ENCODE measurements around the gene RBM44.
"Not testable (repeated sequence)": the region's sequence is repeated elsewhere in the genome, so short reads cannot be mapped to it uniquely, and the experiment has no call there.

The RBM44 gene

DNA sequence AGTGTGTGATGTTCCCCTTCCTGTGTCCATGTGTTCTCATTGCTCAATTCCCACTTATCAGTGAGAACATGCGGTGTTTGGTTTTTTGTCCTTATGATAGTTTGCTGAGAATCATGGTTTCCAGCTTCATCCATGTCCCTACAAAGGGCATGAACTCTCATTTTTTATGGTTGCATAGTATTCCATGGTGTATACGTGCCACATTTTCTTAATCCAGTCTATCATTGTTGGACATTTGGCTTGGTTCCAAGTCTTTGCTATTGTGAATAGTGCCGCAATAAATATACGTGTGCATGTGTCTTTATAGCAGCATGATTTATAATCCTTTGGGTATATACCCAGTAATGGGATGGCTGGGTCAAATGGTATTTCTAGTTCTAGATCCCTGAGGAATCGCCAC, 14.9 kb upstream of the RBM44 start:
- DNase-seq, result not testable (repeated sequence)

DNA sequence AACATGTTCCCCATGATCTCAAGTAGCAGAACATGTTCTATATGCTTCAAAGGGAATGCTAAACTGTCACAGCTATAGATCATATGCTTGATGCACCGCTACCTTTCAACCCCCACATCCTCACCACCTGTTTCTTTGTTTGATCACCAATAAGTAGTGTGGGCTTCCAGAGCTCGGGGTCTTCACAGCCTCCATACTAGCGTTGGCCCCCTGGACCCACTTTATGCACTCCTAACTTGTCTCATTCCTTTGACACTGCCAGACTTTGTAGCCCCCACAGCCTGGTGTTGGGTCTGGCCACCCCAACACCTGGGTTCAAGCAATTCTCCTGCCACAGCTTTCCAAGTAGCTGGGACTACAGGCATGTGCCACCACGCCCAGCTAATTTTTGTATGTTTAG, 11.6 kb upstream of the RBM44 start:
- no peak for DNase-seq

GRCh38 chr2:237790353-237790752, 8.2 kb upstream of the RBM44 start:
- no peak for DNase-seq

GRCh38 chr2:237791977-237792727, 6.4 kb upstream of the RBM44 start:
- DNase-seq, result no peak

GRCh38 chr2:237797253-237797652, 1.3 kb upstream of the RBM44 start:
- DNase-seq, result no peak

DNA sequence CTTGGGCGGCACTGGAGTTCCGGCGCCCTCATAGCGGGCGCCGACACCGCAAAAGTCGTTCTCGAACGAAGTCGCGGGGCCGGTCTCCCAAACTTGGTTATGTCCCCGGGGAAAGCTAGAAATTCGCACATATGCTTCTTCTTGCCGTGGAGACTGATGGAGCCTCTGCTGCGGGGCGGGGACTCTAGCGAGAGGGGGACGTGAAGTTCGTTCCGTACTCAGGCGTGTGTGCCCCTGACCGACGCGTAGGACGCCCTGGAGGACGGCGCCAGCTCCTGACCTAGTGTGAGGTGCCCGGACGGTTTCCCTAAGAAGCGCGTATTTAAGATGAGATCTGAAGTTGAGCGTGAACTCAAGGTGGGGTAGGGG, 465 bp downstream of the RBM44 start:
- DNase-seq, result no peak

GRCh38 chr2:237801466-237801865, 2.9 kb downstream of the RBM44 start:
- no peak for DNase-seq

DNA sequence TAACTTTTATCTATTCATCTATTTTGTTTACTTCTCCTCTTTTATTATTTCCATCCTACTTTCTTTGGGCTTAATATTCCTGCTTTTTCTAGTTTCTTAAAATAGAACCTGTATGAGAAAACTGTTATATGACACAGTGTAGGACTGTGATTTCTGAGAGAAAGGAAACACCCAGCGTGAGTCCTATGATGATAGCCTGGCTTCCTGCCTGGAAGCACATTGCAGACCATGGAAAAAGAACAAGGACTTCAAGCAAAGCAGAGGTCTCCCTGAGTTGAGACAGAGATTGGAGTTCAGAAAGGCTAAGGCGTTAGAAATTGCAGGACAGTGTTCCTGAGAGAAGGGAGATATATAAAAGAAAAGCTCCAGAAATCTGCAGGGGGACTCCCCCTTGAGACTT, 7.8 kb downstream of the RBM44 start:
- DNase-seq, result no peak

DNA sequence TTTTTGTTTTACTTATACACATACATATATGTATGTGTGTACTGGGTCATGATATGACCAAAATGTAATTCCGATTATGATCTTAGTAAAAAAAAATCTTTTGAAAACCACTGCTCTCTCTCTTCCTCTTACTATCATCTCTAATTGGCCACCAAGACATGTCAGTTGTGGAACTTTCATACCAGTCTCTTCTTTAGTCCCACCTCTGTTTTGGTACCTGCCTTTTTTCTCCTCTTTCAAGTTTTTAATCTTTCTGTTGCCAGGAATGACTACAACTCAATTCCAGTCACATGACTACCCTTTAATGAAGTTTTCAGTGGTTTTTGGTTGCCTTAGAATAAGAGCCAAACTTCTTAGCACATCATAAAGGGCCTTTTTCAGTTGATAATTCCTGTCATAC, 17.1 kb downstream of the RBM44 start:
- DNase-seq, result no peak

- DNase-seq, result no peak
Measured at GRCh38 chr2:237816531-237816930, 18.0 kb downstream of the RBM44 start.

- DNase-seq, result no peak
Measured at GRCh38 chr2:237818066-237818473, 19.5 kb downstream of the RBM44 start.

DNA sequence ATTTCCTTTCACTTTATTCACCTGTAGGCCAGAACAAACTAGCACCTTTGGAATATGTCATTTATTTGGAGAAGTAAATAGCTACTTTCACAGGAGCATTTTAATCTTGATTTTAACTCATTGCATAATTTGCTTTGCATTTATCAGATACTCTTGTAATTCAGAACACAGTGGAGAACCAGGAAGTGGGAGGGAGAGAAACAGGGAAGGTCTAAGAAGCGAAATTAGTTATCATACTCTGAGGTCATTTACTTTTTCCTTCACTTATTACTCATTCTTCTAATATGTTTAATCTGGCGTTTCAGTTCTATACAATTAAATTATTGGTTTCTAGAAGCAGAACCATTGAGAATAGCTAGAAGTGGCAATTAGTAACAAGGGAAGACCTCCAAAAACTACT, 20.7 kb downstream of the RBM44 start:
- DNase-seq, result no peak

DNA sequence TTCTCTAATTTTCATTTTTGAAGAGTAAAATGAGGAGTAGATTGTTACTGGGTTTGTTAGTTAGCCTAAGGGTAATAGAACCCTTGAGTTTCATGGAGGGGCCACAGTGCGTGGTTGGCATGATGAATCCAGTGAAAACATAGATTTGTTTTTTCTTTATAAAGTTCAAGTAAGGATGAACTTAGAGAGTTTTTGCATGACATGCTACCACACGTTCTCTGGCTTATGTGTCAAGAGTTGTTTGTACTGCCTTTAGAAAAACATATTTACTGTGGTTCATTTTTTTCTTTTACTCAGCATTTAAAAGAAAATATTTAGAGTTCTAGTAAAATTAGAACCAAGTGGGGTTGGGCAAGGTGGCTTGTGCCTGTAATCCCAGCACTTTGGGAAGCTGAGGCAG, 21.8 kb downstream of the RBM44 start:
- no peak for DNase-seq

DNA sequence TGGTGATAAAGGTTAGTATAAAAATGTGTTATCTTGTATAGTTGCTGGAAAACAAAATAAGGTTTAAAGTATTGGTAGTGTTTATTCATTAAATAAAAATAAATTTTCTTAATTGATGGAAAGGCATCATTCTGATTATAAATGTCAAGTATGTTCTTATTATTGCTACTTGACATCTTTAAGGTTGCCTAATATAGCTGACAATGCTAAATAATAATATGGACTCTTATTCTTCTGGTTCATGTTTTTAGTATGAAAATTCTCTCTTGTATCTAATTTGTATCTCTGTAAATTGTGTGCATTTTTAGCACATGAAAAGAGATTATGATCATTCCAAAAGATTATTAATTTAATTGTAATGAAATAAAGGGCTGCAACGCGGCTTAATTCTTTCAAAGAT, 25.0 kb downstream of the RBM44 start:
- DNase-seq, result no peak

- DNase-seq, result no peak
Measured at GRCh38 chr2:237824085-237824484, 25.5 kb downstream of the RBM44 start.

DNA sequence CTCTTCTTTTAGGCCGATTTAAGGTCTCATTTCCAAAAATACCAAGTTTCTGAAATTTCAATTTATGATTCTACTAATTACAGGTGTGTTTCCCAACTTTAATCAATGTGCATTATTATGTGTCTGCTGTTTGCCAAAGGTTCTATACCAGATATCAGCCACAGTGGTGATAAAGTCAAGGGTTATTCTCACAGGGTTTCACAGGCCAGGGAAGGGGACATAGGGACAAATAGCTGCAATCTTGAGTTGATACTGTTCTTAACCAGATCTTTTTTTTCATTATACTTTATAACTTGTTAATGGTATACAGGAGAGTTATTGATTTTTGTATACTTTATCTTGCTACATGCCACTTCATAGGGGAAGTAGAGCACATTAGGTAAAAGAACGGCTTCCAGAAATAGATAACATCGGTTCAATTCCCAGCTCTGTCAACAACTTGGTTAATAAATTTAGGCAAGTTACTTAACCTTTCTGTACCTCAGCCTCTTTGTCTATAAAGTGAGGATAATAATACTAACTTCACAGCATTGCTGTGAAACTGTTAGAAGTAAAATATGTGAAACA, 28.9 kb downstream of the RBM44 start:
- no peak for DNase-seq

- DNase-seq, result peak; percentile 48
Measured at GRCh38 chr2:237830522-237830921, 31.9 kb downstream of the RBM44 start.

- no peak for DNase-seq
Measured at GRCh38 chr2:237833546-237833945, 35.0 kb downstream of the RBM44 start.

GRCh38 chr2:237835372-237835771, 36.8 kb downstream of the RBM44 start:
- no peak for DNase-seq

GRCh38 chr2:237841051-237841450, 42.5 kb downstream of the RBM44 start:
- no peak for DNase-seq

DNA sequence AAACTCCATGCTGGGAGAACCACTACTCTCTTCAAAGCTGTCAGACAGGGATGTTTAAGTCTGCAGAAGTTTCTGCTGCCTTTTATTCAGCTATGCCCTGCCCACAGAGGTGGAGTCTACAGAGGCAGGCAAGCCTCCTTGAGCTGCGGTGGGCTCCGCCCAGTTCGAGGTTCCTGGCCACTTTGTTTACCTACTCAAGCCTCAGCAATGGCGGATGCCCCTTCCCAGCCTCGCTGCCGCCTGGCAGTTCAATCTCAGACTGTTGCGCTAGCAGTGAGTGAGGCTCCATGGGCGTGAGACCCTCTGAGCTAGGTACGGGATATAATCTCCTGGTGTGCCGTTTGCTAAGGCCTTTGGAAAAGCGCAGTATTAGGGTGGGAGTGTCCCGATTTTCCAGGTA, 50.4 kb downstream of the RBM44 start:
- not testable (repeated sequence) for DNase-seq

DNA sequence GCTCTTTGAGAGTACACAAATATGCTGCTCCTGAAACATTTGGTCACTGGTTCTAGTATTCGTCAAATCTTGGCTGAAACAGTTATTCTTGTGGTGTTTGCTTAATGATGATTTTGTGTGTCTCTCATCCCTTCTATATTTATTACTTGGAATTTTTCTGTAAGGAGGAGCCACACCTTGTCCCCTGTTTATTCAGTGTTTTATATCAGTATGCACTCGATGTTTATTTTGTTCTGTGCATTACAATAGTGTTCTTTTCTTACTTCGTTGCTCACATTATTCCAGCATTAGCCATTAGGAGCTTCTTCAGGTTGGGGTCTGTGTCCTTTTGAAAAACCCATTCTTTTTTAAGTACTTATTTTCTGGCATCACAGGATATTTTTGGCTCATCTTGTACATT, 55.7 kb downstream of the RBM44 start:
- DNase-seq, result no peak

DNA sequence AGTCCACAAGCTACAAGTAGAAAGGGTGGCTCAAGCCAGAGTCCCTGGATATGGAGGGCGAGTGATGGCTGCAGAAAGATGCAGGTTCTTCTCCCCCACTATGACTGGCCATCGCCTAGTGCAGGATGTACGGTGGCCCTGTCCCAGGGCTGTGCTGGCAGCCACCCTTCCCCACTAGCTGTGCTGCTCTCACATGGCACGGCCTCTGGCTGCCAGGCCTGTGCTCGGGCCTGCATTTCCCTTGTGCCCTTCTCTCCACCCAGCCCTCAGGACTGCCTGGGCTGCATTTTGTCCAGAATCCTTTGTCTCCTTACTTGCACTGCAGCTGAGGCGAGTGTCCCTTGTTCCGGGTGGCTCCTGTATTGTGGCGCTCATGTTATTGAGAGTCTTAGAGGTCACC, 59.2 kb downstream of the RBM44 start:
- no peak for DNase-seq

- DNase-seq, result peak; percentile 96
Measured at GRCh38 chr2:237858294-237859081, 59.9 kb downstream of the RBM44 start.
